ENCODE measurements around the gene RBM20. TPM values are rescaled to one million over a fixed set of nuclear protein-coding genes. Genes with fewer than 3 reads are reported as not detected.
"Not testable (repeated sequence)": the region's sequence is repeated elsewhere in the genome, so short reads cannot be mapped to it uniquely, and the experiment has no call there.

The RBM20 gene
- total RNA-seq, 4 donors from 2014 or later, result 0.24 to 3.5 (median 1.8) TPM

GRCh38 chr10:110864662-110865140 lies 220.6 kb downstream of the RBM20 start:
- ATAC-seq (ENCODE audit: low FRiP score) (no peak), DNase-seq (ENCODE audit: low spot score) (no peak)
- TF ChIP-seq, protein P1, sequence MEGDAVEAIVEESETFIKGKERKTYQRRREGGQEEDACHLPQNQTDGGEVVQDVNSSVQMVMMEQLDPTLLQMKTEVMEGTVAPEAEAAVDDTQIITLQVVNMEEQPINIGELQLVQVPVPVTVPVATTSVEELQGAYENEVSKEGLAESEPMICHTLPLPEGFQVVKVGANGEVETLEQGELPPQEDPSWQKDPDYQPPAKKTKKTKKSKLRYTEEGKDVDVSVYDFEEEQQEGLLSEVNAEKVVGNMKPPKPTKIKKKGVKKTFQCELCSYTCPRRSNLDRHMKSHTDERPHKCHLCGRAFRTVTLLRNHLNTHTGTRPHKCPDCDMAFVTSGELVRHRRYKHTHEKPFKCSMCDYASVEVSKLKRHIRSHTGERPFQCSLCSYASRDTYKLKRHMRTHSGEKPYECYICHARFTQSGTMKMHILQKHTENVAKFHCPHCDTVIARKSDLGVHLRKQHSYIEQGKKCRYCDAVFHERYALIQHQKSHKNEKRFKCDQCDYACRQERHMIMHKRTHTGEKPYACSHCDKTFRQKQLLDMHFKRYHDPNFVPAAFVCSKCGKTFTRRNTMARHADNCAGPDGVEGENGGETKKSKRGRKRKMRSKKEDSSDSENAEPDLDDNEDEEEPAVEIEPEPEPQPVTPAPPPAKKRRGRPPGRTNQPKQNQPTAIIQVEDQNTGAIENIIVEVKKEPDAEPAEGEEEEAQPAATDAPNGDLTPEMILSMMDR (IDR thresholded peaks at IDR 0.05), result no peak

GRCh38 chr10:110865186-110865808 lies 221.2 kb downstream of the RBM20 start:
- DNase-seq (ENCODE audit: low spot score) (no peak), ATAC-seq (ENCODE audit: low FRiP score) (peak; percentile 91)
- TF ChIP-seq, protein P1 (IDR thresholded peaks at IDR 0.05), result no peak

GRCh38 chr10:110865809-110866482 lies 221.8 kb downstream of the RBM20 start:
- TF ChIP-seq, protein P1 (IDR thresholded peaks at IDR 0.05), result no peak
- DNase-seq (ENCODE audit: low spot score) (no peak), ATAC-seq (ENCODE audit: low FRiP score) (peak; percentile 29)

- ATAC-seq (ENCODE audit: low FRiP score), result not testable (repeated sequence)
These were observed 223.1 kb downstream of the RBM20 start for GRCh38 chr10:110867011-110867806.

DNA sequence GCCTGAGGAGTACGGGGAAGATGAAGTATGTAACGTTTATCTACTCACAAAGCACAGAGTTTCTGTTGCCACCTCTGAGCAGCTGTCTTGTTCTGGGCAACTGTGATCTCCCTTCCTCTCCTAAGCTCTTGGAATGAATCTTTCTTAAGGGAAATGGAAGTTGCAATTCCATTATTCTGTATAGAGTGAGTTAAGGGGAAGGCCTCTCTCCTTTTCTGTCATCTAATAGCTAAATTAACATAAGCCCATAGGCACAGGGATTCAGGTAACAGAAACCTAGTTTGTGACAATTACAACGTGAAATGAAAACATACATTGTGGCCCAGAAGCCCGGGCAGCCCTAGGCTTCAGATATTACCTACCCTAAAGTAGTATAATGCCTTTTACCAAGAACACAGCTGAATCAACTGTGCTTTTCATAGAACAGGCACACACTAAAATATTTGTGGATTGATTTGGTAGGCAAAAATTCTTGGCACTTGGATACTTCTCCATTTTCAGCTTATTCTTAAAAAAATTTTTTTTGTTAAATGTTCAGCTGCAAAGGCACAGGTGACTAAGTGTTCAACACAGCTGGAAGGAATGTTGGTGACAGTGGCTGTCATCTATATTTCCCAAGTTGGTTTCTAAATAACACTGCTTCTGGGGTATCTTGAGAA lies 223.8 kb downstream of the RBM20 start:
- TF ChIP-seq, protein P1 (IDR thresholded peaks at IDR 0.05), result no peak

More at GRCh38 chr10:110867011-110867806, 223.1 kb downstream of the RBM20 start:
- not testable (repeated sequence) for DNase-seq (ENCODE audit: low spot score)

DNA sequence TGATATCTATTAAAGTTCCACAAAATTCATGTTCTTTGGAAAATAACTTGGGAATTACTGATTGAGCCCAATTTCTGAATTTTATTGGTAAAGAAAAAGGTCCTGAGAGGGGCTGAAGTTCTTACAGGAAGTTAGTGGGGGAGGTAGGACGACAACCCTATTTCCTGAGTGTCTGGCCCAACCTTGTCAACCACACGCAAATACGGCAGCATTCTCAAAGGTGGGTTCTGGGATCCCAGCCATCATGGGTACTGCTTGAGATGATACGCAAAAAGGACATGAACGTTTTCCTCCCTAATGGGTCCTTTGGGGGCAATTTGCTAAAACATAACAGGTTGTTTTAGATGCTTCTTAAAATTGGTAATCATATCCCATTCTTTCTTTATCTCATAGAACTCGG lies 224.8 kb downstream of the RBM20 start:
- DNase-seq (ENCODE audit: low spot score) (no peak), ATAC-seq (ENCODE audit: low FRiP score) (no peak)
- TF ChIP-seq, protein P1 (IDR thresholded peaks at IDR 0.05), result no peak

More for the DNA sequence above, 223.8 kb downstream of the RBM20 start:
- DNase-seq (ENCODE audit: low spot score) (no peak), ATAC-seq (ENCODE audit: low FRiP score) (no peak)

- TF ChIP-seq, protein P1 (IDR thresholded peaks at IDR 0.05), result no peak
- DNase-seq (ENCODE audit: low spot score) (no peak), ATAC-seq (ENCODE audit: low FRiP score) (no peak)
These were observed 226.7 kb downstream of the RBM20 start for GRCh38 chr10:110870823-110871297.
